Fibroblast of the aortic adventitia (primary cell): ENCODE measurements around the gene SYTL2. TPM values are rescaled to one million over a fixed set of nuclear protein-coding genes. Genes with fewer than 3 reads are reported as not detected.
A peak's percentile ranks its signal among the peaks of the same experiment; 100 is the strongest.

Source experiments
- DNase-seq: peaks from one replicate; pipeline ENCODE4 v3.0.0-alpha.2; 2010; ENCODE audit warnings: low read depth
- H3K4me3 ChIP-seq: 2 replicates; pipeline ENCODE4 v1.5.1; 2011; ENCODE audit warnings: low read depth, mild to moderate bottlenecking, control low read depth, low read length, moderate library complexity
- total RNA-seq: library from RNA; depleted of rRNA; stranded (reverse); fragments of >200 nt; gene quantifications from 2 replicates; pipeline ENCODE4 v1.2.3, GENCODE V29; 2012; ENCODE audit warnings: low replicate concordance
- TF ChIP-seq, protein P1 (sequence below): IDR thresholded peaks from 2 replicates; pipeline ENCODE4 v1.5.1; 2011; ENCODE audit warnings: mild to moderate bottlenecking, low read length, control low read depth, inconsistent platforms; ENCODE audit not compliant: insufficient read depth

The SYTL2 gene
- total RNA-seq, 1 donor = 5.2 TPM

- no peak for DNase-seq
- TF ChIP-seq, protein P1, sequence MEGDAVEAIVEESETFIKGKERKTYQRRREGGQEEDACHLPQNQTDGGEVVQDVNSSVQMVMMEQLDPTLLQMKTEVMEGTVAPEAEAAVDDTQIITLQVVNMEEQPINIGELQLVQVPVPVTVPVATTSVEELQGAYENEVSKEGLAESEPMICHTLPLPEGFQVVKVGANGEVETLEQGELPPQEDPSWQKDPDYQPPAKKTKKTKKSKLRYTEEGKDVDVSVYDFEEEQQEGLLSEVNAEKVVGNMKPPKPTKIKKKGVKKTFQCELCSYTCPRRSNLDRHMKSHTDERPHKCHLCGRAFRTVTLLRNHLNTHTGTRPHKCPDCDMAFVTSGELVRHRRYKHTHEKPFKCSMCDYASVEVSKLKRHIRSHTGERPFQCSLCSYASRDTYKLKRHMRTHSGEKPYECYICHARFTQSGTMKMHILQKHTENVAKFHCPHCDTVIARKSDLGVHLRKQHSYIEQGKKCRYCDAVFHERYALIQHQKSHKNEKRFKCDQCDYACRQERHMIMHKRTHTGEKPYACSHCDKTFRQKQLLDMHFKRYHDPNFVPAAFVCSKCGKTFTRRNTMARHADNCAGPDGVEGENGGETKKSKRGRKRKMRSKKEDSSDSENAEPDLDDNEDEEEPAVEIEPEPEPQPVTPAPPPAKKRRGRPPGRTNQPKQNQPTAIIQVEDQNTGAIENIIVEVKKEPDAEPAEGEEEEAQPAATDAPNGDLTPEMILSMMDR = no peak
- H3K4me3 ChIP-seq = no peak overlapping the region
These were observed 70.2 kb downstream of the SYTL2 start for GRCh38 chr11:85740481-85741400.

DNA sequence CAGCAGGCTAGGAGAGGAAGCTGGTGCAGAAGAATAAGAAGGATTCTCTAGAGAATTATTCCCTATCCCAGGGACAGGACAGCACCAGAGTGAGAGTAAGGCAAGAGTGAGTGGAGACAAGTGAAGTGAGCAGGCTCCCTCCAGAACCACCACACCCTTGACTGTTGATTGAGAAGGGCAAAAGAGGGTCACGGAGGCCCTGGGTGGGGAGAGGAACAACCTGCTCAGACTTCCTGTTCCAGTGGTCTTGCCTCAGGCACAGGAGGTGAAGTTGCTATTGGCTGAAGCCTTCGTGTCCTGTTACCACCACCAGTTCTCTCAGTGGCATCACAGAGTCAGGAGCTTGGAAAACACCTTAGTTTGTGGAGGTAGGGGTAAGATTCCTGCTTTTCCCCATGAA is 73.2 kb downstream of the SYTL2 start:
- no peak for DNase-seq
- TF ChIP-seq, protein P1 = no peak
- H3K4me3 ChIP-seq = no peak overlapping the region

- DNase-seq = peak; percentile 8
- H3K4me3 ChIP-seq = no peak overlapping the region
- TF ChIP-seq, protein P1 = no peak
These were observed 75.0 kb downstream of the SYTL2 start for GRCh38 chr11:85735876-85736460.

- no peak for DNase-seq
These were observed 78.0 kb downstream of the SYTL2 start for GRCh38 chr11:85732965-85733364.

DNA sequence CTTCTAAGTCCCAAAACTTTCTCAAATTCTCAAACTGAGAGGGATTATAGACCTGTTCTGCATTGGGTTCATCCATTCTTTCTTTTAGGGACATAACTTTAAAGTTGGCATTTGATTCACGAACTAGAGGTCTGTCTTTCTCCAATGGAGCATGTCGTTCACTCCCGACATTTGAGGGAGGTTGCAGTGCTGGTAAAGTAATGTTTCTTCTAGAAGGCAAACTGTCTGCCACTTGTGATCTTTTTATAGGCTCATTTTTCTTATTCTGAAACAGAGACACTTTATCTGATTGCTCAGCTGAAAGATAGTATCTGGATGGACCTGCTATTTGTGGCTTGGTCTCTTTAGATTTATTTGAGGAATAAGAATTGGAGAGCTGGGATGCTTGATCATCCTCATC is 84.6 kb downstream of the SYTL2 start:
- TF ChIP-seq, protein P1 = no peak
- no peak overlapping the region for H3K4me3 ChIP-seq
- no peak for DNase-seq

More at GRCh38 chr11:85732965-85733364, 78.0 kb downstream of the SYTL2 start:
- TF ChIP-seq, protein P1 = no peak
- H3K4me3 ChIP-seq = no peak overlapping the region

DNA sequence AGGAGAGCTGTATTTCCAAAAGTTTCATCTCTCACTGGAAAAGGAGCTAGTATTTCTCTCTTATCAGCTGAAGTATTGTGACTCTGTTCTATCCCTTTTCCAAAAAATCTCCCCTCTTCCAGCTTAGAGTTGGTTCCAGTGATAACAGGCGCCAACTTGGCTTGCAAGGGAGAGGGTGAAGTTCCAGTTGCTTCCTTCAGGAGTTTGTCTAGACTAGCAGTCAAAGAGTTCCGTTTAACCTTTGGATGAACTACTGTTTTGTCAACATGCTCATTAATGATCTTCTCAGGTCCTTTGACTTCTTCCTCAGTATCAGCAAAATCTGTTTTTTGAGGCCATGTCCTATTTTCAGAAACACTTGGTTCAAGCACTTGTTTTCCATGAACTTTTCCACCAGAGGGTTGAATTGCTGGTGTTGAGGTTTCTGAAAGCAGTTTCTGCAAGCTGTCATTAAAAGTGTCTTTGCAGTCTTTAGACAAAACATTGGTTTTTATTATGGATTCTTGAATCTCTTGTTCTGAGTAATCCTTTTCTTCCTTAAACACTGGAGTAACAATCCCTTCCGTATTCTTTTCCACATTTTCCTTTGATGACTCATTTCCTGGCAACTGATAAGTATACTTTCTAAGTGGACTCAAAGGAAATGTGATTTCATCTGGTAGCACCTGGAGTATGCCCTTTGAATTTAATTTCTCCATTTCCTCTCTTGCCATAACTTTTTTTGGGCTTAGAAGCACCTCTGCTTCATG is 85.3 kb downstream of the SYTL2 start:
- H3K4me3 ChIP-seq = no peak overlapping the region
- TF ChIP-seq, protein P1 = no peak
- DNase-seq = peak; percentile 94
